H1 (cell line): ENCODE measurements around the gene MBD3L2. TPM values are rescaled to one million over a fixed set of nuclear protein-coding genes. Genes with fewer than 3 reads are reported as not detected.

Source experiments
- CHD2 ChIP-seq: IDR thresholded peaks from 2 replicates; pipeline ENCODE4 v1.6.1; 2012; ENCODE audit warnings: low read length, improper control_type of control experiment
- KDM5A ChIP-seq: fragments of 200-600 bp; IDR thresholded peaks from 2 replicates; pipeline ENCODE4 v1.7.1; 2012; ENCODE audit warnings: mild to moderate bottlenecking, low read length, inconsistent platforms, mixed read lengths
- RXRA ChIP-seq: IDR thresholded peaks from 2 replicates; pipeline ENCODE4 v1.6.1; 2011; ENCODE audit warnings: low read depth, mild to moderate bottlenecking, low read length, moderate library complexity; ENCODE audit not compliant: insufficient read depth
- SIN3A ChIP-seq, 2 experiments: IDR thresholded peaks in 1 of 2; conservative IDR thresholded peaks in 1 of 2; 2 replicates each; pipeline ENCODE4 v1.6.1; 2011 to 2012; ENCODE audit warnings: low read length in 2 of 2, improper control_type of control experiment in 1 of 2, low read depth in 1 of 2, mild to moderate bottlenecking in 1 of 2
- SUZ12 ChIP-seq: fragments of 200-600 bp; sonication (generic); IDR thresholded peaks from 2 replicates; pipeline ENCODE4 v1.6.1; 2012; ENCODE audit warnings: mild to moderate bottlenecking, inconsistent platforms, low read length, moderate library complexity, mixed read lengths
- TCF12 ChIP-seq: IDR thresholded peaks from 2 replicates; pipeline ENCODE4 v1.6.1; 2011; ENCODE audit warnings: low read depth, mild to moderate bottlenecking, low read length
- polyA plus RNA-seq, 7 experiments: library from polyadenylated mRNA; depleted of rRNA in 3 of 7; stranded (reverse) in 5 of 7; unstranded in 2 of 7; fragments of >200 nt in 5 of 7; fragments of 200-250 nt in 2 of 7; gene quantifications; 1 replicate in 5 of 7; 2 replicates in 1 of 7; 4 replicates in 1 of 7; pipeline versions ENCODE4 v1.2.1 to v1.2.3, GENCODE V29; 2011 to 2013; ENCODE audit warnings: missing spikeins in 2 of 7, mixed read lengths in 2 of 7
- total RNA-seq: library from RNA; stranded (reverse); fragmentation: NEBNext Ultra II Directional; extraction: Animal tissue kit (Norgen Biotek cat#: 25700); gene quantifications from 2 replicates; pipeline ENCODE4 v1.2.1, GENCODE V29; 2021
- TF ChIP-seq, protein P1 (sequence below): IDR thresholded peaks from 2 replicates; pipeline ENCODE4 v1.6.1; 2012; ENCODE audit warnings: inconsistent platforms

MBD3L2 gene
- total and polyA plus RNA-seq, 2 of the 8 experiments (the other 6 are each of a cell fraction or from before 2014, with no cell fraction given), result not detected

GRCh38 chr19:7006135-7006704 is 42.9 kb upstream of the MBD3L2 start (continued):
- TF ChIP-seq TCF12 (no peak), CHD2 (no peak), SIN3A (conservative IDR thresholded peaks at IDR 0.05 in 1 of 2, IDR thresholded peaks at IDR 0.05 in 1 of 2; ENCODE audit: low read depth in 1 of 2, low read length in 2 of 2) (no peak), KDM5A (no peak), SUZ12 (no peak), RXRA (no peak)
- TF ChIP-seq, protein P1, sequence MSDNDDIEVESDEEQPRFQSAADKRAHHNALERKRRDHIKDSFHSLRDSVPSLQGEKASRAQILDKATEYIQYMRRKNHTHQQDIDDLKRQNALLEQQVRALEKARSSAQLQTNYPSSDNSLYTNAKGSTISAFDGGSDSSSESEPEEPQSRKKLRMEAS, result no peak
- TF ChIP-seq, all 59 proteins: peak for 0
